ENCODE data around the gene P4HA1. TPM values are rescaled to one million over a fixed set of nuclear protein-coding genes. Genes with fewer than 3 reads are reported as not detected.

Gene P4HA1
- total RNA-seq, 1 experiment from 2014 or later, result 34.4 TPM

DNA sequence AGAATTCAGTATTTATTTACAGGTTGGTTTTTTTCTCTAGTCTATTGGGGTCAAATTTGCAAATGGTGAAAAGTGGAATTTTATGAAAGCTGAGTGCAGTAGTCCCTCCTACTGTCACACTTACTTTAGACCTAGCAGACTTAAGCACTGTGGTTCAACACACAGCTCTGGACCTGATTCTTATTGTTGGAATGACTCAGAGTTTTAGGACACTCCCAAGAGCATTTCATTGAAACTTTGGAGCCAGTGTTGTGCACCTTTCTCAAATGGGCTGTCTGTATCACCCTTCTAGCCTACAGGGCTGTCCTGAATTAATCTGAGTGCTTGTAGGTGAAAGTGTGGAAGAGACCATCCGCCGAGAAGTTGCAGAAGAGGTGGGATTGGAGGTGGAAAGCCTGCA lies 29.7 kb upstream of the P4HA1 start (continued):
- TF ChIP-seq, protein P1, sequence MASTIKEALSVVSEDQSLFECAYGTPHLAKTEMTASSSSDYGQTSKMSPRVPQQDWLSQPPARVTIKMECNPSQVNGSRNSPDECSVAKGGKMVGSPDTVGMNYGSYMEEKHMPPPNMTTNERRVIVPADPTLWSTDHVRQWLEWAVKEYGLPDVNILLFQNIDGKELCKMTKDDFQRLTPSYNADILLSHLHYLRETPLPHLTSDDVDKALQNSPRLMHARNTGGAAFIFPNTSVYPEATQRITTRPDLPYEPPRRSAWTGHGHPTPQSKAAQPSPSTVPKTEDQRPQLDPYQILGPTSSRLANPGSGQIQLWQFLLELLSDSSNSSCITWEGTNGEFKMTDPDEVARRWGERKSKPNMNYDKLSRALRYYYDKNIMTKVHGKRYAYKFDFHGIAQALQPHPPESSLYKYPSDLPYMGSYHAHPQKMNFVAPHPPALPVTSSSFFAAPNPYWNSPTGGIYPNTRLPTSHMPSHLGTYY (CRISPR knock-in tag; IDR thresholded peaks at IDR 0.05), result no peak
- no peak for TF ChIP-seq ZNF138 (CRISPR knock-in tag; conservative IDR thresholded peaks at IDR 0.05)
- no peak for TF ChIP-seq ATF1 (CRISPR knock-in tag; IDR thresholded peaks at IDR 0.05)

DNA sequence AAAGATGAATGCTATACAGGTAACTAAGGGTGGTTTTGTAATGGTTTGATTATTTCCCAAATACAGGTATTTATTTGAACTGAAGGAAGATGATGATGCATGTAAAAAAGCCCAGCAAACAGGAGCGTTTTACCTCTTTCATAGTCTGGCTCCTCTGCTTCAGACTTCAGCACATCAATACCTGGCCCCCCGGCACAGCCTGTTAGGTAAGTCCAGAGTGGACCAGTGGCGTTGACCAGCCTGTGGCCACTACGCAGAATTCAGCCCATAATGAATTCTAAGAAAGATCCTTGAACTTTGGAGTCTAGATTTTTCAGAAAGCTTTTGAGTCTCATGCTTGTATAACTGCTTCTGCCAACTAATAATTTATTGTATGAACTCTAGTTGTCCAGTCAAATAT lies 23.3 kb upstream of the P4HA1 start:
- peaks cover 7% of the 10 kb centered on the region for H3K4me1 Mint-ChIP-seq
- CTCF ChIA-PET, result no interaction called here
- DNase-seq (ENCODE audit: low spot score) (no peak), ATAC-seq (no peak)
- no peaks in the 10 kb centered on the region for H3K27me3 Mint-ChIP-seq (ENCODE audit: low read depth)
- no peaks in the 10 kb centered on the region for H3K9me3 Mint-ChIP-seq
- peaks cover 9% of the 10 kb centered on the region for H3K36me3 Mint-ChIP-seq
- POLR2A ChIA-PET, result no interaction called here
- H3K27ac Mint-ChIP-seq, result no peak overlapping the region
- H3K4me3 Mint-ChIP-seq, result no peak overlapping the region
- TF ChIP-seq ZNF121 (CRISPR knock-in tag; IDR thresholded peaks at IDR 0.05), result no peak
- TF ChIP-seq, protein P2, sequence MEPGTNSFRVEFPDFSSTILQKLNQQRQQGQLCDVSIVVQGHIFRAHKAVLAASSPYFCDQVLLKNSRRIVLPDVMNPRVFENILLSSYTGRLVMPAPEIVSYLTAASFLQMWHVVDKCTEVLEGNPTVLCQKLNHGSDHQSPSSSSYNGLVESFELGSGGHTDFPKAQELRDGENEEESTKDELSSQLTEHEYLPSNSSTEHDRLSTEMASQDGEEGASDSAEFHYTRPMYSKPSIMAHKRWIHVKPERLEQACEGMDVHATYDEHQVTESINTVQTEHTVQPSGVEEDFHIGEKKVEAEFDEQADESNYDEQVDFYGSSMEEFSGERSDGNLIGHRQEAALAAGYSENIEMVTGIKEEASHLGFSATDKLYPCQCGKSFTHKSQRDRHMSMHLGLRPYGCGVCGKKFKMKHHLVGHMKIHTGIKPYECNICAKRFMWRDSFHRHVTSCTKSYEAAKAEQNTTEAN (CRISPR knock-in tag; IDR thresholded peaks at IDR 0.05), result no peak
- no peak for TF ChIP-seq ZNF138 (CRISPR knock-in tag; conservative IDR thresholded peaks at IDR 0.05)
- TF ChIP-seq, protein P3, sequence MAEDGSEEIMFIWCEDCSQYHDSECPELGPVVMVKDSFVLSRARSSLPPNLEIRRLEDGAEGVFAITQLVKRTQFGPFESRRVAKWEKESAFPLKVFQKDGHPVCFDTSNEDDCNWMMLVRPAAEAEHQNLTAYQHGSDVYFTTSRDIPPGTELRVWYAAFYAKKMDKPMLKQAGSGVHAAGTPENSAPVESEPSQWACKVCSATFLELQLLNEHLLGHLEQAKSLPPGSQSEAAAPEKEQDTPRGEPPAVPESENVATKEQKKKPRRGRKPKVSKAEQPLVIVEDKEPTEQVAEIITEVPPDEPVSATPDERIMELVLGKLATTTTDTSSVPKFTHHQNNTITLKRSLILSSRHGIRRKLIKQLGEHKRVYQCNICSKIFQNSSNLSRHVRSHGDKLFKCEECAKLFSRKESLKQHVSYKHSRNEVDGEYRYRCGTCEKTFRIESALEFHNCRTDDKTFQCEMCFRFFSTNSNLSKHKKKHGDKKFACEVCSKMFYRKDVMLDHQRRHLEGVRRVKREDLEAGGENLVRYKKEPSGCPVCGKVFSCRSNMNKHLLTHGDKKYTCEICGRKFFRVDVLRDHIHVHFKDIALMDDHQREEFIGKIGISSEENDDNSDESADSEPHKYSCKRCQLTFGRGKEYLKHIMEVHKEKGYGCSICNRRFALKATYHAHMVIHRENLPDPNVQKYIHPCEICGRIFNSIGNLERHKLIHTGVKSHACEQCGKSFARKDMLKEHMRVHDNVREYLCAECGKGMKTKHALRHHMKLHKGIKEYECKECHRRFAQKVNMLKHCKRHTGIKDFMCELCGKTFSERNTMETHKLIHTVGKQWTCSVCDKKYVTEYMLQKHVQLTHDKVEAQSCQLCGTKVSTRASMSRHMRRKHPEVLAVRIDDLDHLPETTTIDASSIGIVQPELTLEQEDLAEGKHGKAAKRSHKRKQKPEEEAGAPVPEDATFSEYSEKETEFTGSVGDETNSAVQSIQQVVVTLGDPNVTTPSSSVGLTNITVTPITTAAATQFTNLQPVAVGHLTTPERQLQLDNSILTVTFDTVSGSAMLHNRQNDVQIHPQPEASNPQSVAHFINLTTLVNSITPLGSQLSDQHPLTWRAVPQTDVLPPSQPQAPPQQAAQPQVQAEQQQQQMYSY (CRISPR knock-in tag; IDR thresholded peaks at IDR 0.05), result no peak
- no peak for TF ChIP-seq MYBL2 (CRISPR knock-in tag; IDR thresholded peaks at IDR 0.05)
- no peak for TF ChIP-seq NFATC4 (CRISPR knock-in tag; IDR thresholded peaks at IDR 0.05)
- TF ChIP-seq, protein P4, sequence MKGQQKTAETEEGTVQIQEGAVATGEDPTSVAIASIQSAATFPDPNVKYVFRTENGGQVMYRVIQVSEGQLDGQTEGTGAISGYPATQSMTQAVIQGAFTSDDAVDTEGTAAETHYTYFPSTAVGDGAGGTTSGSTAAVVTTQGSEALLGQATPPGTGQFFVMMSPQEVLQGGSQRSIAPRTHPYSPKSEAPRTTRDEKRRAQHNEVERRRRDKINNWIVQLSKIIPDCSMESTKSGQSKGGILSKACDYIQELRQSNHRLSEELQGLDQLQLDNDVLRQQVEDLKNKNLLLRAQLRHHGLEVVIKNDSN (CRISPR knock-in tag; IDR thresholded peaks at IDR 0.05), result no peak
- no peak for TF ChIP-seq KAT7 (CRISPR knock-in tag; IDR thresholded peaks at IDR 0.05; ENCODE audit: borderline replicate concordance)
- TF ChIP-seq, protein P5, sequence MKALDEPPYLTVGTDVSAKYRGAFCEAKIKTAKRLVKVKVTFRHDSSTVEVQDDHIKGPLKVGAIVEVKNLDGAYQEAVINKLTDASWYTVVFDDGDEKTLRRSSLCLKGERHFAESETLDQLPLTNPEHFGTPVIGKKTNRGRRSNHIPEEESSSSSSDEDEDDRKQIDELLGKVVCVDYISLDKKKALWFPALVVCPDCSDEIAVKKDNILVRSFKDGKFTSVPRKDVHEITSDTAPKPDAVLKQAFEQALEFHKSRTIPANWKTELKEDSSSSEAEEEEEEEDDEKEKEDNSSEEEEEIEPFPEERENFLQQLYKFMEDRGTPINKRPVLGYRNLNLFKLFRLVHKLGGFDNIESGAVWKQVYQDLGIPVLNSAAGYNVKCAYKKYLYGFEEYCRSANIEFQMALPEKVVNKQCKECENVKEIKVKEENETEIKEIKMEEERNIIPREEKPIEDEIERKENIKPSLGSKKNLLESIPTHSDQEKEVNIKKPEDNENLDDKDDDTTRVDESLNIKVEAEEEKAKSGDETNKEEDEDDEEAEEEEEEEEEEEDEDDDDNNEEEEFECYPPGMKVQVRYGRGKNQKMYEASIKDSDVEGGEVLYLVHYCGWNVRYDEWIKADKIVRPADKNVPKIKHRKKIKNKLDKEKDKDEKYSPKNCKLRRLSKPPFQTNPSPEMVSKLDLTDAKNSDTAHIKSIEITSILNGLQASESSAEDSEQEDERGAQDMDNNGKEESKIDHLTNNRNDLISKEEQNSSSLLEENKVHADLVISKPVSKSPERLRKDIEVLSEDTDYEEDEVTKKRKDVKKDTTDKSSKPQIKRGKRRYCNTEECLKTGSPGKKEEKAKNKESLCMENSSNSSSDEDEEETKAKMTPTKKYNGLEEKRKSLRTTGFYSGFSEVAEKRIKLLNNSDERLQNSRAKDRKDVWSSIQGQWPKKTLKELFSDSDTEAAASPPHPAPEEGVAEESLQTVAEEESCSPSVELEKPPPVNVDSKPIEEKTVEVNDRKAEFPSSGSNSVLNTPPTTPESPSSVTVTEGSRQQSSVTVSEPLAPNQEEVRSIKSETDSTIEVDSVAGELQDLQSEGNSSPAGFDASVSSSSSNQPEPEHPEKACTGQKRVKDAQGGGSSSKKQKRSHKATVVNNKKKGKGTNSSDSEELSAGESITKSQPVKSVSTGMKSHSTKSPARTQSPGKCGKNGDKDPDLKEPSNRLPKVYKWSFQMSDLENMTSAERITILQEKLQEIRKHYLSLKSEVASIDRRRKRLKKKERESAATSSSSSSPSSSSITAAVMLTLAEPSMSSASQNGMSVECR (CRISPR knock-in tag; IDR thresholded peaks at IDR 0.05; ENCODE audit: borderline replicate concordance), result no peak
- TF ChIP-seq, protein P6, sequence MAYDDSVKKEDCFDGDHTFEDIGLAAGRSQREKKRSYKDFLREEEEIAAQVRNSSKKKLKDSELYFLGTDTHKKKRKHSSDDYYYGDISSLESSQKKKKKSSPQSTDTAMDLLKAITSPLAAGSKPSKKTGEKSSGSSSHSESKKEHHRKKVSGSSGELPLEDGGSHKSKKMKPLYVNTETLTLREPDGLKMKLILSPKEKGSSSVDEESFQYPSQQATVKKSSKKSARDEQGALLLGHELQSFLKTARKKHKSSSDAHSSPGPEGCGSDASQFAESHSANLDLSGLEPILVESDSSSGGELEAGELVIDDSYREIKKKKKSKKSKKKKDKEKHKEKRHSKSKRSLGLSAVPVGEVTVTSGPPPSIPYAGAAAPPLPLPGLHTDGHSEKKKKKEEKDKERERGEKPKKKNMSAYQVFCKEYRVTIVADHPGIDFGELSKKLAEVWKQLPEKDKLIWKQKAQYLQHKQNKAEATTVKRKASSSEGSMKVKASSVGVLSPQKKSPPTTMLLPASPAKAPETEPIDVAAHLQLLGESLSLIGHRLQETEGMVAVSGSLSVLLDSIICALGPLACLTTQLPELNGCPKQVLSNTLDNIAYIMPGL (CRISPR knock-in tag; IDR thresholded peaks at IDR 0.05), result no peak
- no peak for TF ChIP-seq ESRRA (CRISPR knock-in tag; IDR thresholded peaks at IDR 0.05; ENCODE audit: borderline replicate concordance)
- no peak for TF ChIP-seq CBFB (CRISPR knock-in tag; IDR thresholded peaks at IDR 0.05; ENCODE audit: low read depth)
- TF ChIP-seq, protein P7, sequence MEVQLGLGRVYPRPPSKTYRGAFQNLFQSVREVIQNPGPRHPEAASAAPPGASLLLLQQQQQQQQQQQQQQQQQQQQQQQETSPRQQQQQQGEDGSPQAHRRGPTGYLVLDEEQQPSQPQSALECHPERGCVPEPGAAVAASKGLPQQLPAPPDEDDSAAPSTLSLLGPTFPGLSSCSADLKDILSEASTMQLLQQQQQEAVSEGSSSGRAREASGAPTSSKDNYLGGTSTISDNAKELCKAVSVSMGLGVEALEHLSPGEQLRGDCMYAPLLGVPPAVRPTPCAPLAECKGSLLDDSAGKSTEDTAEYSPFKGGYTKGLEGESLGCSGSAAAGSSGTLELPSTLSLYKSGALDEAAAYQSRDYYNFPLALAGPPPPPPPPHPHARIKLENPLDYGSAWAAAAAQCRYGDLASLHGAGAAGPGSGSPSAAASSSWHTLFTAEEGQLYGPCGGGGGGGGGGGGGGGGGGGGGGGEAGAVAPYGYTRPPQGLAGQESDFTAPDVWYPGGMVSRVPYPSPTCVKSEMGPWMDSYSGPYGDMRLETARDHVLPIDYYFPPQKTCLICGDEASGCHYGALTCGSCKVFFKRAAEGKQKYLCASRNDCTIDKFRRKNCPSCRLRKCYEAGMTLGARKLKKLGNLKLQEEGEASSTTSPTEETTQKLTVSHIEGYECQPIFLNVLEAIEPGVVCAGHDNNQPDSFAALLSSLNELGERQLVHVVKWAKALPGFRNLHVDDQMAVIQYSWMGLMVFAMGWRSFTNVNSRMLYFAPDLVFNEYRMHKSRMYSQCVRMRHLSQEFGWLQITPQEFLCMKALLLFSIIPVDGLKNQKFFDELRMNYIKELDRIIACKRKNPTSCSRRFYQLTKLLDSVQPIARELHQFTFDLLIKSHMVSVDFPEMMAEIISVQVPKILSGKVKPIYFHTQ (CRISPR knock-in tag; IDR thresholded peaks at IDR 0.05), result no peak
- no peak for TF ChIP-seq EMX1 (CRISPR knock-in tag; IDR thresholded peaks at IDR 0.05)
- TF ChIP-seq, protein P8, sequence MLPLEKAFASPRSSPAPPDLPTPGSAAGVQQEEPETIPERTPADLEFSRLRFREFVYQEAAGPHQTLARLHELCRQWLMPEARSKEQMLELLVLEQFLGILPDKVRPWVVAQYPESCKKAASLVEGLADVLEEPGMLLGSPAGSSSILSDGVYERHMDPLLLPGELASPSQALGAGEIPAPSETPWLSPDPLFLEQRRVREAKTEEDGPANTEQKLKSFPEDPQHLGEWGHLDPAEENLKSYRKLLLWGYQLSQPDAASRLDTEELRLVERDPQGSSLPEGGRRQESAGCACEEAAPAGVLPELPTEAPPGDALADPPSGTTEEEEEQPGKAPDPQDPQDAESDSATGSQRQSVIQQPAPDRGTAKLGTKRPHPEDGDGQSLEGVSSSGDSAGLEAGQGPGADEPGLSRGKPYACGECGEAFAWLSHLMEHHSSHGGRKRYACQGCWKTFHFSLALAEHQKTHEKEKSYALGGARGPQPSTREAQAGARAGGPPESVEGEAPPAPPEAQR (CRISPR knock-in tag; IDR thresholded peaks at IDR 0.05), result no peak

Data from WTC11 (cell line).